Mucosa of rectum (tissue), 2 donors: Measurements from ENCODE around the gene AGA.

Source experiments
- H3K27ac ChIP-seq, 2 donors: one replicate each; pipeline ENCODE4 v1.7.0; 2013; ENCODE audit warnings: inconsistent platforms in 2 of 2, low read depth in 2 of 2, low read length in 2 of 2
- H3K27me3 ChIP-seq, 2 donors: one replicate each; pipeline ENCODE4 v1.7.0; 2013; ENCODE audit warnings: low read length in 2 of 2; ENCODE audit not compliant: control insufficient read depth in 2 of 2, insufficient read depth in 2 of 2
- H3K36me3 ChIP-seq, 2 donors: one replicate each; pipeline ENCODE4 v1.7.0; 2013; ENCODE audit warnings: low read length in 2 of 2; ENCODE audit not compliant: control insufficient read depth in 2 of 2, insufficient read depth in 2 of 2
- H3K4me1 ChIP-seq, 2 donors: one replicate each; pipeline ENCODE4 v1.7.0; 2013; ENCODE audit warnings: low read length in 2 of 2, mild to moderate bottlenecking in 1 of 2; ENCODE audit not compliant: control insufficient read depth in 2 of 2, insufficient read depth in 2 of 2
- H3K4me3 ChIP-seq, 2 donors: one replicate each; pipeline ENCODE4 v1.7.0; 2013; ENCODE audit warnings: low read length in 2 of 2
- H3K9ac ChIP-seq, 2 donors: one replicate each; pipeline ENCODE4 v1.7.0; 2013; ENCODE audit warnings: low read length in 2 of 2, low read depth in 1 of 2, mild to moderate bottlenecking in 1 of 2
- H3K9me3 ChIP-seq, 2 donors: one replicate each; pipeline ENCODE4 v1.7.0; 2013; ENCODE audit warnings: low read length in 2 of 2; ENCODE audit not compliant: control insufficient read depth in 2 of 2
- donor health status: healthy.
- donor health status: Normal muscosa, but diverticular disease.

AGA gene

DNA sequence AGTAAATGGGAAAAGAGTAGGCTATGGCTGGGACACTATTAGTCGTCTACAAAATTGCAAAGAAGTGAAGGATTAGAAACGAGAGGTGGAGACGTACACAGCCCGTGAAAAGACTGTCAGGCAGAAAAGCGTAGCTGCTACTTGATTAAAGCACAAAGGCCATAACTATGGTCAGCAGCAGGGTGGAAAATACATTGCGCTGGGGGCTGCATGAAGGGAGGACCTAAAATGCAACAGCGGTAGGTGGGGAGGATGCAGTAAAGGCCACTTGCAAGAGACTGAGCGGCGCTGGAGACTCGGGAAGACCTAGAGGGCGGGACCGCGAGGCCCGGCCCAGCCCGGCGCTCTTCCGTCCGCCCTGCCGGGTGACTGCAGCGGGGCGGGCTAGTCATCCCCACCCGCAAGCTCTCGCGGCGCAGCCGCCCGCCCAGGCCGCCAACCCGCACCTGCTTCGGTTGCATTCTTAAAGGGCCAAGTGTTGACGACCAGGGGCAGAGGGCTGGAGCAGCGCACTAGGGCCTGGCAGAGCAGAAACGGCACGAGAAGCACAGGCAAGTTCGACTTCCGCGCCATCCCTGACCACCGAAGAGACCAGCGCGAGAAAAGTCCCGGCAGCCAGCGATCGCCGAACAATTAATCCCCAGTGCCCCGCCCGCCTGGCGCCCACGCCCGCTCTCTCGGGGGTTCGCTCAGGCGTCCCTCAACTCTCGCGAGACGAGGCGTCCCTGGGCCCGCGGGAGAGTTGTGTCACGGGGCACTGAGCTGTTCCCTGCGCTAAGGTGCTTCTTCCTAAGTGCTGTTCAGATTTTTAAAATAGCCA lies at the start of gene AGA:
Gene AGA (minus strand): TSS at position 635 of the 820 bp plus-strand sequence. CDS start 62 bp downstream, at position 573.
- Histone ChIP-seq H3K4me3 (peak within 1 kb of the TSS; percentile 98 to 99), H3K4me1 (peaks cover 9% of the 10 kb centered on the region in 2 donors), H3K9ac (peak within 1 kb of the TSS; percentile 88 to 91)

DNA sequence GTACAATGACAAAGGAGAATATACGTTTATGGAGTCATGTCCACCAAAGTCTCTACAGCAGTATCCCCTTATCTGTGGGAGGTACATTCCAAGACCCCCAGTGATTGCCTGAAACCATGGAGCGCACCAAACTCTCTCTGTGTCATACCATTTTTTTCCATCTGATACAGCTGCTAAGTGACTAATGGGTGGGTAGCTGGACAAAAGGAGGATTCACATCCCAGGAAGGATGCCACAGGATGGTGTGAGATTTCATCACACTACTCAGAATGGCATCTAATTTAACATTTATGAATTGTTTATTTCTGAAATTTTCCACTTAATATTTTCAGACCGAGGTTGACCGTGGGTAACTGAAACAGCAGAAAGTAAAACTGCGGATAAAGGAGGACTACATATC lies 49.8 kb upstream of the AGA start:
- Histone ChIP-seq H3K36me3 (no peaks in the 10 kb centered on the region), H3K27ac (no peak overlapping the region), H3K9me3 (no peaks in the 10 kb centered on the region), H3K9ac (no peak overlapping the region), H3K4me1 (no peaks in the 10 kb centered on the region), H3K4me3 (no peak overlapping the region), H3K27me3 (no peaks in the 10 kb centered on the region)

More for the DNA sequence above, at the start of gene AGA:
- H3K9me3 ChIP-seq: no peaks in the 10 kb centered on the region
- peaks cover 3 to 7% of the 10 kb centered on the region in 2 donors for H3K36me3 ChIP-seq
- no peaks in the 10 kb centered on the region for H3K27me3 ChIP-seq
- peak within 1 kb of the TSS; percentile 96 to 97 for H3K27ac ChIP-seq

DNA sequence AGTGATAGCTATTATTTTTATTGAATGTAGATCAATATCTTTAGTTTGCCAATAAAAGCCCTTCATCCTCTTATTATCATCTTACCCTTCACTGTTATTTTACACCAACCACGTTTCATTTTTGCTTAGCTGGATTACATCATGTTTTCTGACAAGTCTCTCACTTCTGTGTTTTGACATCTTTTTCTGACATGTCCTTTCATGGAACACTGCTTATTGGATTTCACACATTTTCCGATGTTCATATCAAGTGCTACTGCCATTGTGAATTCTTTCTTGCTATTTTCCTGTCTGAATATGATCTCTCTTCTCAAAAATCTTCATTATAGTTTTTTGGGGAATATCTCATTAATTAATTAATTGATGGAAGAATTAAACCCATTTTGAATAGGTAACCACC lies 48.5 kb upstream of the AGA start:
- Histone ChIP-seq H3K36me3 (no peaks in the 10 kb centered on the region), H3K4me1 (no peaks in the 10 kb centered on the region), H3K9ac (no peak overlapping the region), H3K4me3 (no peak overlapping the region), H3K9me3 (no peaks in the 10 kb centered on the region), H3K27me3 (no peaks in the 10 kb centered on the region), H3K27ac (no peak overlapping the region)

GRCh38 chr4:177489471-177490246 lies 47.4 kb upstream of the AGA start:
- Histone ChIP-seq H3K4me1 (no peaks in the 10 kb centered on the region), H3K4me3 (no peak overlapping the region), H3K9me3 (no peaks in the 10 kb centered on the region), H3K27me3 (no peaks in the 10 kb centered on the region), H3K36me3 (no peaks in the 10 kb centered on the region), H3K27ac (no peak overlapping the region), H3K9ac (no peak overlapping the region)

DNA sequence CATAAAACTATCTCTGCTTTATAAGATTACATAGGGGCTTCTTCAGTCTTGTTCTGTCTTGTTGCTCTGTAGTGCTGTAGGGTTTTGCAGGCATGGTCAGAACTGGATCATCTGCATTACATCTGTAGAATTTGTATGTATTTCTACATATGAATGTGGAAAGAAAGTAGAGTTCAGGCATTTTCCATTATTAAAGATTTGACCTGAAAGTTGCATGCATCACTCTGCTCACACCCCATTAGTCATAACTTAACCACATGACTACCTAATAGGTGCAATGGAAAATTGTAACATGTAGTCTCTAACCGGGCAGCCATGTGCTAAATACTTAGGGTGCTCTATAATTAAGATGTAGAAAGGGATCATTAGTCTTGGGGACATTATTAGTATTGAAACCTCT lies 45.7 kb upstream of the AGA start:
- no peak overlapping the region for H3K27ac ChIP-seq
- no peaks in the 10 kb centered on the region for H3K36me3 ChIP-seq

GRCh38 chr4:177485528-177485927 lies 43.3 kb upstream of the AGA start:
- no peaks in the 10 kb centered on the region for H3K27me3 ChIP-seq
- H3K9ac ChIP-seq: no peak overlapping the region
- H3K27ac ChIP-seq: no peak overlapping the region
- no peaks in the 10 kb centered on the region for H3K4me1 ChIP-seq
- no peak overlapping the region for H3K4me3 ChIP-seq
- no peaks in the 10 kb centered on the region for H3K9me3 ChIP-seq
- H3K36me3 ChIP-seq: no peaks in the 10 kb centered on the region

More for the DNA sequence above, 45.7 kb upstream of the AGA start:
- no peaks in the 10 kb centered on the region for H3K27me3 ChIP-seq
- no peak overlapping the region for H3K4me3 ChIP-seq
- no peak overlapping the region for H3K9ac ChIP-seq
- no peaks in the 10 kb centered on the region for H3K9me3 ChIP-seq
- no peaks in the 10 kb centered on the region for H3K4me1 ChIP-seq

DNA sequence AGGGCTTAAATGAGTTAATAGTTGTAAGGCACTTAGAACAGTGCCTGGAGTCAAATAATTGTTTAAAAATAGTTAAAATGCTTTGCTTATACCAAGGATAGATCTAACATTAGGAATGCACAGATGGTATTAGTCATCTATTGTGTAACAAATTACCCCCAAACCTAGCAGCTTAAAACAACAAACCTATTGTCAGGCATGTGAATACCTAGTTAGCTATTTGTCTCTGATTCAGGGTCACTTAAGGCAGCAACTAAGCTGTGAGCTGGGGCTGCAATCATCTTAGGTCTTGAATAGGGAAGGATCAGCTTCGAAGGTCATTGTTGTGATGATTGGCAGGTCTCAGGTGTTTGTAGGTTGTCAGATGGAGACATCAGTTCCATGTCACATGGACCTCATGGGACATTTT lies 42.4 kb upstream of the AGA start:
- no peak overlapping the region for H3K27ac ChIP-seq
- no peaks in the 10 kb centered on the region for H3K36me3 ChIP-seq
- no peaks in the 10 kb centered on the region for H3K27me3 ChIP-seq
- H3K9ac ChIP-seq: no peak overlapping the region
- no peaks in the 10 kb centered on the region for H3K4me1 ChIP-seq
- no peaks in the 10 kb centered on the region for H3K9me3 ChIP-seq
- H3K4me3 ChIP-seq: no peak overlapping the region

- Histone ChIP-seq H3K4me1 (no peaks in the 10 kb centered on the region), H3K4me3 (no peak overlapping the region), H3K27me3 (no peaks in the 10 kb centered on the region), H3K9me3 (no peaks in the 10 kb centered on the region), H3K9ac (no peak overlapping the region), H3K27ac (no peak overlapping the region), H3K36me3 (no peaks in the 10 kb centered on the region)
Observed at GRCh38 chr4:177483760-177484159, 41.5 kb upstream of the AGA start.

DNA sequence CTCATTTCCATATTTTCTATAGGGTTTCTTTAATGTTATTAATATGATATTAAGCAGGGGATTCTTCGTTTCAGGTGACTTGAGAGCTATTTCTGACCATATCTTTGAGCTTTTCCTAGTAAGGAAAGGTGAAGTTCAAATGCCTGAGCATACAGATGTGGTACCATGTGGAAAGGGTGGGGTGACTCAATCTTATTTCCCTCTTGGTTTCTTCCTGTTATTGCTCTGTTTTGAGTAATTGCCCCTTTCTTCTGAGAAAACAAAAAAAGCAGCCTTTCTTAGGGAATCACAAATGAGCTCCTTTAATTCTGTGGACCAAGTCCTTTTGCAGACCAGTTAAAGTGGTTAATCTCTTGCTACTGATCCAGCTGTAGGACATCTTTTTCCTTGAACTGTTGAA lies 41.0 kb upstream of the AGA start:
- H3K36me3 ChIP-seq: no peaks in the 10 kb centered on the region

GRCh38 chr4:177482367-177482766 lies 40.1 kb upstream of the AGA start:
- H3K9me3 ChIP-seq: no peaks in the 10 kb centered on the region
- H3K27ac ChIP-seq: no peak overlapping the region
- H3K9ac ChIP-seq: no peak overlapping the region
- no peaks in the 10 kb centered on the region for H3K36me3 ChIP-seq
- no peaks in the 10 kb centered on the region for H3K27me3 ChIP-seq
- H3K4me1 ChIP-seq: no peaks in the 10 kb centered on the region
- no peak overlapping the region for H3K4me3 ChIP-seq

More for the DNA sequence above, 41.0 kb upstream of the AGA start:
- Histone ChIP-seq H3K9ac (no peak overlapping the region), H3K4me1 (no peaks in the 10 kb centered on the region), H3K27me3 (no peaks in the 10 kb centered on the region), H3K9me3 (no peaks in the 10 kb centered on the region), H3K27ac (no peak overlapping the region), H3K4me3 (no peak overlapping the region)
